ENCODE data around the gene LRTM2. TPM values are rescaled to one million over a fixed set of nuclear protein-coding genes. Genes with fewer than 3 reads are reported as not detected.

The LRTM2 gene
- total RNA-seq, 2 experiments from 2014 or later = 0.11 TPM; not detected in 1

GRCh38 chr12:1827826-1828805 lies 7.8 kb downstream of the LRTM2 start:
- no peak for ATAC-seq (ENCODE audit: poor library complexity)

DNA sequence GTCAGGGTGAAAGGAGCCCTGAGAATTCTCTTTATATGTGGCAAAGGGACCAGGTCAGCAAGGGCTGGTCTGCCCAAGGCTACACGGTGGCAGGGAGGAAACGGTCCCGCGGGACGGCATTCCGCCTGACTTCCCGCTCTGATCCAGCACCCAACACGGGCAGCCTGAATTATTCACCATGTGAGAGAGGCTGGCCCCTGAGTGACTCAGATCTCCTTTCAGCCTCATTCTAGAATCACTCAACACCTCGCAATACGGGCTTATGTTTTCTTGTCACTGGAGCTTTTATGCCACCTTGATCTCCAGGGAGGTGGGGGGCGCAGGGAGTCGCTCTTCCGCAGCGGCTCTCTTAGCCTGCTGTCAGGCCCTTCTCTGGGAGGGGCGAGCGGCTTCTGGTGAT lies 8.5 kb downstream of the LRTM2 start:
- no peaks in the 10 kb centered on the region for H3K9me3 Mint-ChIP-seq
- Histone ChIP-seq H3K4me1 (ENCODE audit: insufficient read depth, low read length) (no peaks in the 10 kb centered on the region), H3K27me3 (ENCODE audit: control insufficient read depth in 1 of 2, insufficient read depth in 2 of 2, low read length in 2 of 2) (peaks cover 13 to 14% of the 10 kb centered on the region in 2 experiments), H3K36me3 (ENCODE audit: insufficient read depth, low read length) (no peaks in the 10 kb centered on the region), H3K27ac (ENCODE audit: low read depth in 1 of 2, low read length in 2 of 2) (no peak overlapping the region), H3K4me3 (ENCODE audit: low read length) (no peak overlapping the region), H3K9me3 (ENCODE audit: control insufficient read depth in 1 of 2, insufficient read depth in 1 of 2, low read length in 2 of 2) (peaks cover 0 to 14% of the 10 kb centered on the region in 2 experiments)
- TF ChIP-seq, protein P1, sequence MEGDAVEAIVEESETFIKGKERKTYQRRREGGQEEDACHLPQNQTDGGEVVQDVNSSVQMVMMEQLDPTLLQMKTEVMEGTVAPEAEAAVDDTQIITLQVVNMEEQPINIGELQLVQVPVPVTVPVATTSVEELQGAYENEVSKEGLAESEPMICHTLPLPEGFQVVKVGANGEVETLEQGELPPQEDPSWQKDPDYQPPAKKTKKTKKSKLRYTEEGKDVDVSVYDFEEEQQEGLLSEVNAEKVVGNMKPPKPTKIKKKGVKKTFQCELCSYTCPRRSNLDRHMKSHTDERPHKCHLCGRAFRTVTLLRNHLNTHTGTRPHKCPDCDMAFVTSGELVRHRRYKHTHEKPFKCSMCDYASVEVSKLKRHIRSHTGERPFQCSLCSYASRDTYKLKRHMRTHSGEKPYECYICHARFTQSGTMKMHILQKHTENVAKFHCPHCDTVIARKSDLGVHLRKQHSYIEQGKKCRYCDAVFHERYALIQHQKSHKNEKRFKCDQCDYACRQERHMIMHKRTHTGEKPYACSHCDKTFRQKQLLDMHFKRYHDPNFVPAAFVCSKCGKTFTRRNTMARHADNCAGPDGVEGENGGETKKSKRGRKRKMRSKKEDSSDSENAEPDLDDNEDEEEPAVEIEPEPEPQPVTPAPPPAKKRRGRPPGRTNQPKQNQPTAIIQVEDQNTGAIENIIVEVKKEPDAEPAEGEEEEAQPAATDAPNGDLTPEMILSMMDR (IDR thresholded peaks at IDR 0.05) = no peak
- no peak overlapping the region for H3K27ac Mint-ChIP-seq
- intact Hi-C loops (cut with DNase I, micrococcal nuclease) = no loop called here
- H3K27me3 Mint-ChIP-seq = peaks cover 38% of the 10 kb centered on the region
- no peak overlapping the region for H3K4me3 Mint-ChIP-seq
- H3K4me1 Mint-ChIP-seq (ENCODE audit: low read depth) = no peaks in the 10 kb centered on the region
- no peak for ATAC-seq (ENCODE audit: poor library complexity)
- DNase-seq = no peak
- ChIA-PET POLR2A (no interaction called here), CTCF (interaction anchor here (0.6 kb wide), 1 partner anchor 164 kb away, joined by 3 read pairs; no protein-coding TSS in a partner anchor)
- H3K36me3 Mint-ChIP-seq (ENCODE audit: low read depth) = no peaks in the 10 kb centered on the region

More at GRCh38 chr12:1827826-1828805, 7.8 kb downstream of the LRTM2 start:
- DNase-seq = no peak
- intact Hi-C loops (cut with DNase I, micrococcal nuclease) = no loop called here
- H3K36me3 ChIP-seq (ENCODE audit: insufficient read depth, low read length) = no peaks in the 10 kb centered on the region
- TF ChIP-seq, protein P1 (IDR thresholded peaks at IDR 0.05) = no peak
- Mint-ChIP-seq H3K4me3 (no peak overlapping the region), H3K27ac (no peak overlapping the region), H3K9me3 (no peaks in the 10 kb centered on the region), H3K27me3 (peaks cover 33% of the 10 kb centered on the region), H3K36me3 (ENCODE audit: low read depth) (no peaks in the 10 kb centered on the region), H3K4me1 (ENCODE audit: low read depth) (no peaks in the 10 kb centered on the region)
- no peaks in the 10 kb centered on the region for H3K4me1 ChIP-seq (ENCODE audit: insufficient read depth, low read length)
- peaks cover 14% of the 10 kb centered on the region in 2 experiments for H3K27me3 ChIP-seq (ENCODE audit: control insufficient read depth in 1 of 2, insufficient read depth in 2 of 2, low read length in 2 of 2)
- ChIA-PET POLR2A (no interaction called here), CTCF (no interaction called here)
- peaks cover 0 to 14% of the 10 kb centered on the region in 2 experiments for H3K9me3 ChIP-seq (ENCODE audit: control insufficient read depth in 1 of 2, insufficient read depth in 1 of 2, low read length in 2 of 2)
- H3K4me3 ChIP-seq (ENCODE audit: low read length) = no peak overlapping the region
- H3K27ac ChIP-seq (ENCODE audit: low read depth in 1 of 2, low read length in 2 of 2) = no peak overlapping the region

DNA sequence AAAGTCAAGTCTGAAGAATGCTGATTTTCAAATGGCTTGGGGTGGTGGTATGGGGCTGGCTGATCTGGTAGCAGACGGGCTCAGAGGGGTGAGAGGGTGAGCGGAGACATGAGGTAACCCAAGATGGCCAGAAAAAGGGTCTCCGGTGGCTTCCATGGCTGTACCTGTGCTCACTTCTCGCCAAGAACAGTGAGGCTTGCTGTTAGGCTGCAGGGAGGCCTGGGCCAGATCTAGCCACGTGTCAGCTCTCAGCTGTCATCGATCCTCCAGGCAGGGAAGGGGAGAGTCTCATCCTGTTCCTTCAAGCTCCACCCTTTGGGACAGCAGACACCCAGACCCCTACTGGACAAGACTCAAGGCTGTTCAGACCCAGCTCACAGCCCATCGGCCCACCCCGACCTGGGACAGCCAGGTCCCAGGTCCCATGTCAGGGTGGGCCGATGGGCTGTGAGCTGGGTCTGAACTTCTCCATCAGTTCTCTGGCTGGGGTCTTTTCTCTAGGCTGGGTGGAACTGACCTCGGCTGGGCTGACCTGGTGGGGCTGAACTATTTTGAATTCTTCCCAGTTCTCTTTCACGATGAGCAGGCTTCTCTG lies 9.0 kb downstream of the LRTM2 start:
- intact Hi-C loops (cut with DNase I, micrococcal nuclease) = no loop called here
- H3K4me1 ChIP-seq (ENCODE audit: insufficient read depth, low read length) = no peaks in the 10 kb centered on the region
- TF ChIP-seq, protein P1 (IDR thresholded peaks at IDR 0.05) = no peak
- Mint-ChIP-seq H3K4me3 (no peak overlapping the region), H3K27ac (no peak overlapping the region), H3K9me3 (no peaks in the 10 kb centered on the region), H3K27me3 (peaks cover 36% of the 10 kb centered on the region), H3K4me1 (ENCODE audit: low read depth) (no peaks in the 10 kb centered on the region), H3K36me3 (ENCODE audit: low read depth) (no peaks in the 10 kb centered on the region)
- ATAC-seq (ENCODE audit: poor library complexity) (no peak), DNase-seq (no peak)
- CTCF ChIA-PET = interaction anchor here (0.6 kb wide), 1 partner anchor 164 kb away, joined by 3 read pairs; no protein-coding TSS in a partner anchor
- H3K4me3 ChIP-seq (ENCODE audit: low read length) = no peak overlapping the region
- peaks cover 0 to 14% of the 10 kb centered on the region in 2 experiments for H3K9me3 ChIP-seq (ENCODE audit: control insufficient read depth in 1 of 2, insufficient read depth in 1 of 2, low read length in 2 of 2)
- POLR2A ChIA-PET = no interaction called here
- peaks cover 13 to 14% of the 10 kb centered on the region in 2 experiments for H3K27me3 ChIP-seq (ENCODE audit: control insufficient read depth in 1 of 2, insufficient read depth in 2 of 2, low read length in 2 of 2)
- H3K36me3 ChIP-seq (ENCODE audit: insufficient read depth, low read length) = no peaks in the 10 kb centered on the region
- H3K27ac ChIP-seq (ENCODE audit: low read depth in 1 of 2, low read length in 2 of 2) = no peak overlapping the region
